Chondrocyte (in vitro differentiated cells): ENCODE data around the gene STAM2. TPM values are rescaled to one million over a fixed set of nuclear protein-coding genes. Genes with fewer than 3 reads are reported as not detected.

Experiments used
- DNase-seq: peaks from one replicate; pipeline ENCODE4 v3.0.0; 2021; ENCODE audit warnings: mixed read lengths, low spot score
- H3K27ac Mint-ChIP-seq: one replicate; pipeline ENCODE4 v1.8.0; 2021; ENCODE audit warnings: mild to moderate bottlenecking, moderate library complexity, mixed read lengths; ENCODE audit not compliant: unreplicated experiment
- H3K27me3 Mint-ChIP-seq: 2 replicates; pipeline ENCODE4 v1.8.0; 2021; ENCODE audit warnings: low read depth, mixed read lengths
- H3K36me3 Mint-ChIP-seq: 2 replicates; pipeline ENCODE4 v1.8.0; 2021; ENCODE audit warnings: low read depth, mixed read lengths
- H3K4me1 Mint-ChIP-seq: 2 replicates; pipeline ENCODE4 v1.8.0; 2021; ENCODE audit warnings: low read depth, mild to moderate bottlenecking, mixed read lengths
- H3K4me3 Mint-ChIP-seq: one replicate; pipeline ENCODE4 v1.8.0; 2021; ENCODE audit warnings: mild to moderate bottlenecking, moderate library complexity, mixed read lengths; ENCODE audit not compliant: unreplicated experiment
- H3K9me3 Mint-ChIP-seq: 2 replicates; pipeline ENCODE4 v1.8.0; 2021; ENCODE audit warnings: low read depth, mixed read lengths
- total RNA-seq: library from RNA; stranded (reverse); gene quantifications from 3 replicates; pipeline ENCODE4 v1.2.1, GENCODE V29; 2021
- TF ChIP-seq, protein P1 (sequence below): fragments of 200-600 bp; sonication (generic); IDR thresholded peaks from 2 replicates; pipeline ENCODE4 v1.5.0; 2021; ENCODE audit warnings: antibody characterized with exemption, mild to moderate bottlenecking, moderate library complexity

The STAM2 gene
- total RNA-seq, 1 donor from 2014 or later: 34.7 TPM

DNA sequence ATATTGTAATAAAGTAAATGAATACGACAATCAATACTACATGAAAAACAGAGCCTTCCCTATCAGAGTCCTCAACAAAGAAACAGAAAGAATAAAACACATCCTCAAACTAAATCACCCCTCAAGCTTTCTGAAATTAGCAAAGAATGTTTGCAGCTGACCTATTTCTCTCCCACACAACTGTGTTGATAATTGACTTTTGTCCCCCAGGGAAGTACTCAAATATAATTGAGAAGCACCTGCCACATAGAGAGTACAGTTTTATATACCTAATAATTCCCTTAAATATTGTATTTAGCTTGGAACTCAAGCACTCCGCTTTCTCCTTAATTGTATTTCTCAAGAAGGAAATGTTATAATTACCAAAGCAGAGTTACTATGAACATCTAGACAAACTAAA, 89.3 kb downstream of the STAM2 start:
- H3K4me3 Mint-ChIP-seq: no peak overlapping the region
- no peak overlapping the region for H3K27ac Mint-ChIP-seq
- H3K4me1 Mint-ChIP-seq: no peaks in the 10 kb centered on the region
- H3K27me3 Mint-ChIP-seq: peaks cover 4% of the 10 kb centered on the region
- H3K9me3 Mint-ChIP-seq: no peaks in the 10 kb centered on the region
- no peaks in the 10 kb centered on the region for H3K36me3 Mint-ChIP-seq
- no peak for DNase-seq
- TF ChIP-seq, protein P1, sequence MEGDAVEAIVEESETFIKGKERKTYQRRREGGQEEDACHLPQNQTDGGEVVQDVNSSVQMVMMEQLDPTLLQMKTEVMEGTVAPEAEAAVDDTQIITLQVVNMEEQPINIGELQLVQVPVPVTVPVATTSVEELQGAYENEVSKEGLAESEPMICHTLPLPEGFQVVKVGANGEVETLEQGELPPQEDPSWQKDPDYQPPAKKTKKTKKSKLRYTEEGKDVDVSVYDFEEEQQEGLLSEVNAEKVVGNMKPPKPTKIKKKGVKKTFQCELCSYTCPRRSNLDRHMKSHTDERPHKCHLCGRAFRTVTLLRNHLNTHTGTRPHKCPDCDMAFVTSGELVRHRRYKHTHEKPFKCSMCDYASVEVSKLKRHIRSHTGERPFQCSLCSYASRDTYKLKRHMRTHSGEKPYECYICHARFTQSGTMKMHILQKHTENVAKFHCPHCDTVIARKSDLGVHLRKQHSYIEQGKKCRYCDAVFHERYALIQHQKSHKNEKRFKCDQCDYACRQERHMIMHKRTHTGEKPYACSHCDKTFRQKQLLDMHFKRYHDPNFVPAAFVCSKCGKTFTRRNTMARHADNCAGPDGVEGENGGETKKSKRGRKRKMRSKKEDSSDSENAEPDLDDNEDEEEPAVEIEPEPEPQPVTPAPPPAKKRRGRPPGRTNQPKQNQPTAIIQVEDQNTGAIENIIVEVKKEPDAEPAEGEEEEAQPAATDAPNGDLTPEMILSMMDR: no peak

DNA sequence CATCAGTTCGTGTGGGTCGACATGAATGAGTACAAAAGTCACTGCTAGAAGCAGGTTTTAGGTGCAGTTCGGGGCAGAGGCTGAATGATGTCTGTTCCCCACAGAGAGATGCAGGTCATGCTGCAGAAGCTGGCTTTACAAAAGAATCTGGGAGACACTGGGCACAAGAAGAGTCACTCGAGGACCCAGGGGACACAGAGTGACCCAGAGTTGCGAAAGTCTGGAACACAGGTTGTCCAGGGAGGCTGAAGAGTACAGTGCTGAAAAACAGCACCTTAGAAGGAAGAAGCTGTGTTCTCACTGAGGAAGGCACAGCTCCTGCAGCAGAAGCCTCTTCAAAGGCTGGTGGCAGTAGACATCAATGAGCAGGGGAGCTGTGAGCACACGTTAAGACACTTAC, 91.5 kb downstream of the STAM2 start:
- H3K27ac Mint-ChIP-seq: no peak overlapping the region
- peaks cover under 1% of the 10 kb centered on the region for H3K27me3 Mint-ChIP-seq
- H3K4me3 Mint-ChIP-seq: no peak overlapping the region
- H3K36me3 Mint-ChIP-seq: no peaks in the 10 kb centered on the region
- no peaks in the 10 kb centered on the region for H3K4me1 Mint-ChIP-seq
- TF ChIP-seq, protein P1: no peak
- H3K9me3 Mint-ChIP-seq: no peaks in the 10 kb centered on the region
- DNase-seq: no peak

DNA sequence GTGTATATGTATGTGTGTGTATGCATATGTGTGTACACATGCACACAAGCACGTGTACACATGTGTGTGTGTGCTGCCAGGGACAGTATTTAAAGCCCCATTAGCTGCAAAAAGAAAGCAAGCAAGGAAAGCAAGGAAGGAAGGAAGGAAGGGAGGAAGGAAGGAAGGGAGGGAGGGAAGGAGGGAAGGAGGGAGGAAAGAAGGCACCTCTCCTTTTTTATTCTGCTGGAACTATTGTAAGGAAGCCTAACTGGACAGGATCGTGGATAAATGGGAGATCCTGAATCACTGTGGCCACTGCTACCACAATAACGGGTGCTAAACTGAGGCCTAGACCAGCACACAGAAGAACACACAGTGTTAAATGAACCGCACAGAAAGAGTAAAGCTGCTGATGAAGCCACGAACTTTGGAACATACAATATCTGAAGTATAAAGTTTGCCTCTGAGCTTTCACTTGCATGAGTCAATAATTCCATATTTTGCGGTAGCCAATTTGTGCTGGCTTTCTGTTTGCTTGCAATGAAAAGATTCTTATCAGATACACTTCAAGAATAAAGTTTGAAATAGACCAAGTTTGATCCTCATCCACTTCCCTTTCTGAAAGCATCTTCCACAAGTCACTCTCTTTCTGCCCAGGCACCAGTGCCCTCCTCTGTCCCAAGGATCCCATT, 92.2 kb downstream of the STAM2 start:
- DNase-seq: no peak
- TF ChIP-seq, protein P1: no peak
- Mint-ChIP-seq H3K36me3 (no peaks in the 10 kb centered on the region), H3K4me1 (no peaks in the 10 kb centered on the region), H3K9me3 (no peaks in the 10 kb centered on the region), H3K27me3 (no peaks in the 10 kb centered on the region), H3K27ac (no peak overlapping the region), H3K4me3 (no peak overlapping the region)

DNA sequence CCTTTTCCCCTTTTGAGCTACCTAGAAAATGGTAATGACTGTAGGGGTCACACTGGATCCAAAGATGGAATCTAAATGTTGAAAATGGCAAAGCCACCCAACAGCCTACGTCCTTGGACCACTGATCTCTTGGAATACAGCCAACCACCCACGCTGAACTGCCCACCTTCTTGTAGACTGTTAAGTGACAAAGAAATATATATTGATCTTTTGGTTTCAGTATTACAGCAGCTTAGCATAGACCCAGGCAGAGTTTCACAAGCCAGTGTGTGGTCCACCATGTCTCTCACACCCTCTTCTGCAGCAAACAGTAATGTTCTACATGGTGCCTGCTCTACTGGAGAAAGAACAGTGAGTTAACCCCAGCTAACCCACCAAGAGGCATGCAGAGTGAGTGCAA, 96.9 kb downstream of the STAM2 start:
- H3K36me3 Mint-ChIP-seq: no peaks in the 10 kb centered on the region
- no peak overlapping the region for H3K27ac Mint-ChIP-seq
- no peak for DNase-seq
- no peaks in the 10 kb centered on the region for H3K9me3 Mint-ChIP-seq
- no peaks in the 10 kb centered on the region for H3K27me3 Mint-ChIP-seq
- no peaks in the 10 kb centered on the region for H3K4me1 Mint-ChIP-seq
- TF ChIP-seq, protein P1: no peak
- H3K4me3 Mint-ChIP-seq: no peak overlapping the region

DNA sequence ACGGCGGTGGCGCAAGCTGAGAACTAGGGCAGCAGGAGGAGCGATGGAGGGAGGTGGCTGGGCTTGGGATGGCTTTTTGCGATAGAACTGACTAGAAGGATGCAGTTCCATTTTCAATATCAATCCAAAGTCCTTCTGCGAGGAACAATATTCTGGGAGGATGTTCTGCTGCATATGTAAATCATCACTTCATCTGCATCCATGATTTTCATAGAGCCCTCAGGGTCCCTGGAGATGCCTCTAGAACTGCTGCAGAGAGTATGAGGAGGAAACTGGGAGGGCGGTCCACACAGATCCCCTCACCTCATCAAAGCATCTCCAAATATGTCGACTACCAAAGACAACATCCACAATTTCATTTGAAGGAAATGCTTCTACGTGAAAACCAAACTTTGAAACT, 97.5 kb downstream of the STAM2 start:
- no peaks in the 10 kb centered on the region for H3K36me3 Mint-ChIP-seq

More for the DNA sequence above, 97.5 kb downstream of the STAM2 start:
- no peaks in the 10 kb centered on the region for H3K4me1 Mint-ChIP-seq
- TF ChIP-seq, protein P1: no peak
- H3K4me3 Mint-ChIP-seq: no peak overlapping the region
- DNase-seq: no peak
- H3K27me3 Mint-ChIP-seq: no peaks in the 10 kb centered on the region
- no peak overlapping the region for H3K27ac Mint-ChIP-seq
- no peaks in the 10 kb centered on the region for H3K9me3 Mint-ChIP-seq
